ENCODE results near the gene SEMA6B. TPM values are rescaled to one million over a fixed set of nuclear protein-coding genes. Genes with fewer than 3 reads are reported as not detected.

Gene SEMA6B
- total and polyA plus RNA-seq, 2 donors (not counting 1 experiment from before 2014, with no cell fraction given) = 0.42 TPM; not detected in 1

DNA sequence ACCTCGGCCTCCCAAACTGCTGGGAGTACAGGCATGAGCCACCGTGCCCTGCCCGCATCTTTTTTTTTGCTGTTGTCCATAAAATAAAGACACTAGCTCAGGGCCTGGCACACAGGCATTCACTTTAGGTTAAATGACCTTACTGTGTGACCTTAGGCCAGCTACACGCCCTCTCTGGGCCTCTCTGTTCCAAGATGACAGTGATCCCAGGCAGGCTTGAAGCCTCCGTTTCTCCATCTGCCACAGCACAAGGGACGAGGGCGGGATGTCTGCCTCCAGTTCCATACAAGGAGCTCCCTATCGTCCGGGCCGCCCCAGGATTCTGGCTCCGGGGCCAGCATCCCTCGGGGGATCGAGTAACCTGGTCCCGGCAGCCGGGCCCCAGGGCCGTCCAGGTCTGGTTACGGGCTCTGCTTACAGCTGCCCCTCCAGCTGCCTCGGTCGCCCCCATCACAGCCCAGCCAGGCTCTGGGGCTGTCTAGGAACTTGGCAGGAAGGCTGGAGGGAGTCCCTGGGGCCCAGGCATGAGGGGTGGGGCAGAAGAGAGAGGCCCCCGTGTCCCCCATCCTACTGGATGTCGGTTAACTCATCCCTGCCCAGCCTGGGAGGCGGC, 11.9 kb upstream of the SEMA6B start:
- Histone ChIP-seq H3K9ac (ENCODE audit: low read length) (no peak overlapping the region), H3K4me1 (ENCODE audit: control insufficient read depth in 2 of 2, insufficient read depth in 2 of 2, low read length in 2 of 2) (no peaks in the 10 kb centered on the region), H3K36me3 (replicated peaks in 1 of 2; ENCODE audit: control extremely low read depth in 1 of 2, control insufficient read depth in 1 of 2, extremely low read depth in 1 of 2, insufficient read depth in 2 of 2, low read length in 1 of 2) (no peaks in the 10 kb centered on the region), H2AFZ (ENCODE audit: insufficient read depth, low read depth, low read length, poor library complexity, severe bottlenecking) (no peak overlapping the region), H3K4me2 (replicated peaks; ENCODE audit: low read depth, low read length, poor library complexity, severe bottlenecking) (no peak overlapping the region), H4K20me1 (ENCODE audit: control insufficient read depth, insufficient read depth, low read length, poor library complexity, severe bottlenecking) (no peaks in the 10 kb centered on the region), H3K4me3 (ENCODE audit: control extremely low read depth in 1 of 5, extremely low read depth in 1 of 5, insufficient read depth in 1 of 5, low read depth in 2 of 5, low read length in 4 of 5) (no peak overlapping the region), H3K79me2 (ENCODE audit: control insufficient read depth, insufficient read depth, low read length) (no peaks in the 10 kb centered on the region), H3K9me3 (ENCODE audit: control extremely low read depth in 1 of 3, control insufficient read depth in 2 of 3, insufficient read depth in 1 of 3, low read length in 2 of 3) (peaks cover 0 to 9% (median 0%) of the 10 kb centered on the region in 3 donors), H3K27me3 (replicated peaks in 1 of 4; ENCODE audit: control extremely low read depth in 1 of 4, control insufficient read depth in 3 of 4, insufficient read depth in 4 of 4, low read length in 3 of 4) (peaks cover 0 to 24% (median 9%) of the 10 kb centered on the region in 4 experiments), H3K27ac (ENCODE audit: low read length in 2 of 2) (no peak overlapping the region)
- Mint-ChIP-seq H3K4me1 (no peaks in the 10 kb centered on the region), H3K4me3 (no peak overlapping the region), H3K9me3 (ENCODE audit: insufficient read depth) (no peaks in the 10 kb centered on the region), H3K27me3 (peaks cover 23% of the 10 kb centered on the region), H3K27ac (no peak overlapping the region)
- POLR2A ChIA-PET = no interaction called here
- no peak for TF ChIP-seq EZH2 (IDR thresholded peaks at IDR 0.05; ENCODE audit: borderline replicate concordance, insufficient read depth, low read depth, low read length, poor library complexity, severe bottlenecking)
- TF ChIP-seq, protein P1, sequence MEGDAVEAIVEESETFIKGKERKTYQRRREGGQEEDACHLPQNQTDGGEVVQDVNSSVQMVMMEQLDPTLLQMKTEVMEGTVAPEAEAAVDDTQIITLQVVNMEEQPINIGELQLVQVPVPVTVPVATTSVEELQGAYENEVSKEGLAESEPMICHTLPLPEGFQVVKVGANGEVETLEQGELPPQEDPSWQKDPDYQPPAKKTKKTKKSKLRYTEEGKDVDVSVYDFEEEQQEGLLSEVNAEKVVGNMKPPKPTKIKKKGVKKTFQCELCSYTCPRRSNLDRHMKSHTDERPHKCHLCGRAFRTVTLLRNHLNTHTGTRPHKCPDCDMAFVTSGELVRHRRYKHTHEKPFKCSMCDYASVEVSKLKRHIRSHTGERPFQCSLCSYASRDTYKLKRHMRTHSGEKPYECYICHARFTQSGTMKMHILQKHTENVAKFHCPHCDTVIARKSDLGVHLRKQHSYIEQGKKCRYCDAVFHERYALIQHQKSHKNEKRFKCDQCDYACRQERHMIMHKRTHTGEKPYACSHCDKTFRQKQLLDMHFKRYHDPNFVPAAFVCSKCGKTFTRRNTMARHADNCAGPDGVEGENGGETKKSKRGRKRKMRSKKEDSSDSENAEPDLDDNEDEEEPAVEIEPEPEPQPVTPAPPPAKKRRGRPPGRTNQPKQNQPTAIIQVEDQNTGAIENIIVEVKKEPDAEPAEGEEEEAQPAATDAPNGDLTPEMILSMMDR (IDR thresholded peaks at IDR 0.05) = no peak
- intact Hi-C loops (cut with micrococcal nuclease) = no loop called here
- CTCF ChIA-PET = interaction anchor here (0.7 to 1.5 kb wide), 5 partner anchors 18 to 63 kb away, joined by 3 to 6 read pairs (median 4); no protein-coding TSS in a partner anchor
- WGBS (ENCODE audit: insufficient coverage) = 83% methylated on average over 19 of the region's 22 CpGs
- ATAC-seq (ENCODE audit: low read depth) (no peak), DNase-seq (no peak)

DNA sequence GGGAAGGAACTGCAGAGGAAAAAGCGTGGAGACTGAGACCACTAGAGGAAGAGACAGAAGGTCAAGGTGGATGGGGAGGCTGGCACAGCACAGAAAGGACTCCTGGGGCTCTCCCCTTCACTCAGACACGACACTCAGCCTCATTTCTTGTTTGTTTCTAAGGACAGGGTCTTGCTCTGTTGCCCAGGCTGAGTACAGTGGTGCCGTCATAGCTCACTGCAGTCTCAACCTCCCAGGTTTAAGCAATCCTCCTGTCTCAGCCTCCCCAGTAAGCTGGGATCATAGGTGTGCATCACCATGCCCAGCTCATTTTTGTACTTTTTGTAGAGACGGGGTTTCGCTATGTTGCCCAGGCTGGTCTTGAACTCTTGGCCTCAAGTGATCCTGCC, 11.4 kb upstream of the SEMA6B start:
- H3K79me2 ChIP-seq (ENCODE audit: control insufficient read depth, insufficient read depth, low read length) = no peaks in the 10 kb centered on the region
- ATAC-seq (ENCODE audit: low read depth) (no peak), DNase-seq (no peak)
- H3K9me3 ChIP-seq (ENCODE audit: control extremely low read depth in 1 of 3, control insufficient read depth in 2 of 3, insufficient read depth in 1 of 3, low read length in 2 of 3) = peaks cover 0 to 4% (median 0%) of the 10 kb centered on the region in 3 donors
- Mint-ChIP-seq H3K4me3 (no peak overlapping the region), H3K9me3 (ENCODE audit: insufficient read depth) (no peaks in the 10 kb centered on the region), H3K27ac (no peak overlapping the region), H3K27me3 (peaks cover 18% of the 10 kb centered on the region), H3K4me1 (no peaks in the 10 kb centered on the region)
- intact Hi-C loops (cut with micrococcal nuclease) = no loop called here
- H3K4me2 ChIP-seq (replicated peaks; ENCODE audit: low read depth, low read length, poor library complexity, severe bottlenecking) = no peak overlapping the region
- no peak overlapping the region for H3K9ac ChIP-seq (ENCODE audit: low read length)
- H3K4me1 ChIP-seq (ENCODE audit: control insufficient read depth in 2 of 2, insufficient read depth in 2 of 2, low read length in 2 of 2) = no peaks in the 10 kb centered on the region
- ChIA-PET POLR2A (no interaction called here), CTCF (interaction anchor here (1.0 to 1.5 kb wide), 6 partner anchors 16 to 65 kb away, joined by 3 to 6 read pairs (median 4); no protein-coding TSS in a partner anchor)
- 91% methylated on average over 5 of the region's 5 CpGs for WGBS (ENCODE audit: insufficient coverage)
- TF ChIP-seq, protein P1 (IDR thresholded peaks at IDR 0.05) = no peak
- no peak for TF ChIP-seq EZH2 (IDR thresholded peaks at IDR 0.05; ENCODE audit: borderline replicate concordance, insufficient read depth, low read depth, low read length, poor library complexity, severe bottlenecking)
- no peaks in the 10 kb centered on the region for H4K20me1 ChIP-seq (ENCODE audit: control insufficient read depth, insufficient read depth, low read length, poor library complexity, severe bottlenecking)
- no peak overlapping the region for H3K4me3 ChIP-seq (ENCODE audit: control extremely low read depth in 1 of 5, extremely low read depth in 1 of 5, insufficient read depth in 1 of 5, low read depth in 2 of 5, low read length in 4 of 5)
- no peaks in the 10 kb centered on the region for H3K36me3 ChIP-seq (replicated peaks in 1 of 2; ENCODE audit: control extremely low read depth in 1 of 2, control insufficient read depth in 1 of 2, extremely low read depth in 1 of 2, insufficient read depth in 2 of 2, low read length in 1 of 2)
- H3K27me3 ChIP-seq (replicated peaks in 1 of 4; ENCODE audit: control extremely low read depth in 1 of 4, control insufficient read depth in 3 of 4, insufficient read depth in 4 of 4, low read length in 3 of 4) = peaks cover 0 to 19% (median 7%) of the 10 kb centered on the region in 4 experiments
- H3K27ac ChIP-seq (ENCODE audit: low read length in 2 of 2) = no peak overlapping the region
- H2AFZ ChIP-seq (ENCODE audit: insufficient read depth, low read depth, low read length, poor library complexity, severe bottlenecking) = no peak overlapping the region

Data from B cell (primary cell).